Ovary (tissue), 3 donors: ENCODE measurements around the gene MRPS18B.

Source experiments
- EP300 ChIP-seq: sonication (generic); formaldehyde crosslinking; IDR thresholded peaks from one replicate; pipeline ENCODE4 v1.6.1; 2017; ENCODE audit warnings: antibody characterized with exemption
- POLR2A ChIP-seq: fragments of 450-650 bp; IDR thresholded peaks from one replicate; pipeline ENCODE4 v1.6.1; 2017; ENCODE audit warnings: antibody characterized with exemption, mild to moderate bottlenecking, moderate library complexity
- TF ChIP-seq, protein P1 (sequence below), 3 donors: fragments of 450-650 bp in 2 of 3; fragments of 200-600 bp in 1 of 3; IDR thresholded peaks; one replicate each; pipeline versions ENCODE4 v1.5.1 to v1.8.0; 2016 to 2022; ENCODE audit warnings: antibody characterized with exemption in 3 of 3, mild to moderate bottlenecking in 1 of 3
- donor health status: DM: no; HTN: no; CAD: no.

DNA sequence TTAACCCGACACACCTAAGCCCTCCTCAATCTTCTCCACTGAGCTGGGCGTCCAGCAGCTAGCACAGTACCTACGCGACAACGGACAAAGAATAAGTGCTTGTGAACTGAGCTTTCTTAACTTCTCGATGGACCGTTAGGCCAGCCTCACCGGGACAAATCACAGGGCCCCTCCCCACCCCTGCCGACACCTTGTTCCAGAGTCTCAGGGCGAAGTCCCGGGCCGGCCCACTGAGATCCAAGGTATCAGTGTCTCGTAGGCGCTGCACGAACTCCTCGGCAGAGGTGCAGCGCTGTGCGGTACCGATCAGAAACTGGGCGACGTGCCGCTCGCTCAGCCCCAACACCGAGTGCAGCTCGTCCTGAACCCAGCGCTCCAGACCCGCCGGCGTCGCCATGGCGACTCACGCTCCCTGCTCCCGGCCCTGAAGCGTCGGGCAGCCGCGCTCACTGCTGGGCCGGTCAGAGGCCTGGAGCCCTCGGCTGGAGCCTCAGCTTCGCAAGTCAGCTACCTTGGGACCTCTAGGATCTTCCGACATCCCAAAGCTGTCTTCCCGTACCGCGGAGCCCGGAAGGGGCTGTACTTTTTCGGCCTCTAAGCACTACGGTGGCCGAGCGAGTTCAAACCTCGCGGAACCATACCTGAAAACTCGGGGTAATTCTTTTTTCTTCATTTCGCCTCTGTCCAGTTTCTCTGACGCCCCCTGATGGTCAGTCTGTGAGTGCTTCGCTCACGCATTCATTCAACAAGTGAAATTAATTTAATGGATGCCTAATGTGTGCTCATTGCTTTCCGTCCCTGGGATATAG is 55.0 kb downstream of the MRPS18B start, which contains the start of gene DHX16:
- TF ChIP-seq, protein P1, sequence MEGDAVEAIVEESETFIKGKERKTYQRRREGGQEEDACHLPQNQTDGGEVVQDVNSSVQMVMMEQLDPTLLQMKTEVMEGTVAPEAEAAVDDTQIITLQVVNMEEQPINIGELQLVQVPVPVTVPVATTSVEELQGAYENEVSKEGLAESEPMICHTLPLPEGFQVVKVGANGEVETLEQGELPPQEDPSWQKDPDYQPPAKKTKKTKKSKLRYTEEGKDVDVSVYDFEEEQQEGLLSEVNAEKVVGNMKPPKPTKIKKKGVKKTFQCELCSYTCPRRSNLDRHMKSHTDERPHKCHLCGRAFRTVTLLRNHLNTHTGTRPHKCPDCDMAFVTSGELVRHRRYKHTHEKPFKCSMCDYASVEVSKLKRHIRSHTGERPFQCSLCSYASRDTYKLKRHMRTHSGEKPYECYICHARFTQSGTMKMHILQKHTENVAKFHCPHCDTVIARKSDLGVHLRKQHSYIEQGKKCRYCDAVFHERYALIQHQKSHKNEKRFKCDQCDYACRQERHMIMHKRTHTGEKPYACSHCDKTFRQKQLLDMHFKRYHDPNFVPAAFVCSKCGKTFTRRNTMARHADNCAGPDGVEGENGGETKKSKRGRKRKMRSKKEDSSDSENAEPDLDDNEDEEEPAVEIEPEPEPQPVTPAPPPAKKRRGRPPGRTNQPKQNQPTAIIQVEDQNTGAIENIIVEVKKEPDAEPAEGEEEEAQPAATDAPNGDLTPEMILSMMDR (IDR thresholded peaks at IDR 0.05) = peak; percentile 85 to 89 (median 88)
- TF ChIP-seq POLR2A = peak; percentile 18
- no peak for TF ChIP-seq EP300
